Astrocyte of the cerebellum (primary cell): Measurements from ENCODE around the gene KNCN.
A peak's percentile ranks its signal among the peaks of the same experiment; 100 is the strongest.

Experiments used
- DNase-seq: peaks from one replicate; pipeline ENCODE4 v3.0.0-alpha.2; 2011; ENCODE audit warnings: low read depth
- H3K4me3 ChIP-seq: 2 replicates; pipeline ENCODE4 v1.5.1; 2011; ENCODE audit warnings: mild to moderate bottlenecking, low read depth, low read length, moderate library complexity
- CTCF ChIP-seq: IDR thresholded peaks from 2 replicates; pipeline ENCODE4 v1.5.1; 2012; ENCODE audit warnings: low read length, low read depth, moderate library complexity, mild to moderate bottlenecking; ENCODE audit errors: missing control alignments
- in situ Hi-C: cut with HindIII; loops from 2 replicates; pipeline ENCODE4 v1.10.0; 2017; ENCODE audit warnings: low sequenced_read_pairs

Gene KNCN

GRCh38 chr1:46539972-46540371, 11.5 kb downstream of the KNCN start:
- H3K4me3 ChIP-seq, result no peak overlapping the region
- TF ChIP-seq CTCF, result no peak
- in situ Hi-C loops, result loop anchor here (5.0 kb wide), 1 partner anchor 98 kb away; no protein-coding TSS in a partner anchor
- no peak for DNase-seq

- in situ Hi-C loops, result loop anchor here (5.0 kb wide), 1 partner anchor 96 kb away; no protein-coding TSS in a partner anchor
- TF ChIP-seq CTCF, result no peak
- no peak overlapping the region for H3K4me3 ChIP-seq
- DNase-seq, result no peak
Measured at GRCh38 chr1:46538147-46538546, 13.3 kb downstream of the KNCN start.

GRCh38 chr1:46537651-46538050, 13.8 kb downstream of the KNCN start:
- in situ Hi-C loops, result loop anchor here (5.0 kb wide), 1 partner anchor 95 kb away; no protein-coding TSS in a partner anchor
- DNase-seq, result no peak
- TF ChIP-seq CTCF, result no peak
- no peak overlapping the region for H3K4me3 ChIP-seq

- in situ Hi-C loops, result loop anchor here (5.0 kb wide), 1 partner anchor 94 kb away; no protein-coding TSS in a partner anchor
- H3K4me3 ChIP-seq, result no peak overlapping the region
Measured at GRCh38 chr1:46536527-46536926, 14.9 kb downstream of the KNCN start.

GRCh38 chr1:46535063-46535462, 16.4 kb downstream of the KNCN start:
- peak; percentile 6 for TF ChIP-seq CTCF
- in situ Hi-C loops, result loop anchor here (5.0 kb wide), 1 partner anchor 93 kb away; no protein-coding TSS in a partner anchor
- no peak overlapping the region for H3K4me3 ChIP-seq
- no peak for DNase-seq

More at GRCh38 chr1:46536527-46536926, 14.9 kb downstream of the KNCN start:
- no peak for DNase-seq
- TF ChIP-seq CTCF, result no peak

GRCh38 chr1:46533179-46533864, 18.1 kb downstream of the KNCN start:
- no peak for TF ChIP-seq CTCF
- H3K4me3 ChIP-seq, result no peak overlapping the region
- DNase-seq, result no peak
- in situ Hi-C loops, result no loop called here
